SIG-M5 treated with dmso at 0.1 percent for 504 hours (cell line): ENCODE measurements around the gene TSPAN7.

ENCODE experiments used
- DNase-seq: peaks from one replicate; lab custom pipeline; 2025; ENCODE audit not compliant: unreplicated experiment; lab: John Stamatoyannopoulos, UW

Gene TSPAN7

GRCh38 chrX:38641197-38641596, 79.9 kb downstream of the TSPAN7 start:
- no peak for DNase-seq

GRCh38 chrX:38643903-38644302, 82.6 kb downstream of the TSPAN7 start:
- DNase-seq = no peak

- DNase-seq = no peak
These were observed 84.8 kb downstream of the TSPAN7 start for GRCh38 chrX:38646129-38646528.

GRCh38 chrX:38649221-38649620, 87.9 kb downstream of the TSPAN7 start:
- DNase-seq = no peak

- no peak for DNase-seq
These were observed 88.6 kb downstream of the TSPAN7 start for GRCh38 chrX:38649674-38650647.

- DNase-seq = no peak
These were observed 90.6 kb downstream of the TSPAN7 start for GRCh38 chrX:38651625-38652601.

- DNase-seq = no peak
These were observed 91.6 kb downstream of the TSPAN7 start for GRCh38 chrX:38652934-38653442.

- DNase-seq = no peak
These were observed 93.0 kb downstream of the TSPAN7 start for GRCh38 chrX:38654302-38654701.

- no peak for DNase-seq
These were observed 95.1 kb downstream of the TSPAN7 start for GRCh38 chrX:38656350-38656915.

- no peak for DNase-seq
These were observed 96.2 kb downstream of the TSPAN7 start for GRCh38 chrX:38657562-38657961.

- DNase-seq = no peak
These were observed 99.2 kb downstream of the TSPAN7 start for GRCh38 chrX:38660395-38661102.

GRCh38 chrX:38661103-38661441, 99.7 kb downstream of the TSPAN7 start:
- DNase-seq = no peak

- DNase-seq = no peak
These were observed 100.2 kb downstream of the TSPAN7 start for GRCh38 chrX:38661561-38661960.

GRCh38 chrX:38662640-38663039, 101.3 kb downstream of the TSPAN7 start:
- DNase-seq = no peak

GRCh38 chrX:38664285-38664684, 102.9 kb downstream of the TSPAN7 start:
- DNase-seq = peak; percentile 32

- DNase-seq = no peak
These were observed 105.6 kb downstream of the TSPAN7 start for GRCh38 chrX:38666909-38667308.

GRCh38 chrX:38668771-38669170, 107.4 kb downstream of the TSPAN7 start:
- DNase-seq = no peak

- DNase-seq = no peak
These were observed 108.1 kb downstream of the TSPAN7 start for GRCh38 chrX:38669428-38669827.

GRCh38 chrX:38672646-38673045, 111.3 kb downstream of the TSPAN7 start:
- no peak for DNase-seq

- DNase-seq = no peak
These were observed 114.5 kb downstream of the TSPAN7 start for GRCh38 chrX:38675856-38676255.
